ENCODE measurements around the gene XYLT1. TPM values are rescaled to one million over a fixed set of nuclear protein-coding genes. Genes with fewer than 3 reads are reported as not detected.

Gene XYLT1
- polyA plus RNA-seq, 1 donor (not counting 4 experiments of a cell fraction or from before 2014, with no cell fraction given): 4.4 TPM

DNA sequence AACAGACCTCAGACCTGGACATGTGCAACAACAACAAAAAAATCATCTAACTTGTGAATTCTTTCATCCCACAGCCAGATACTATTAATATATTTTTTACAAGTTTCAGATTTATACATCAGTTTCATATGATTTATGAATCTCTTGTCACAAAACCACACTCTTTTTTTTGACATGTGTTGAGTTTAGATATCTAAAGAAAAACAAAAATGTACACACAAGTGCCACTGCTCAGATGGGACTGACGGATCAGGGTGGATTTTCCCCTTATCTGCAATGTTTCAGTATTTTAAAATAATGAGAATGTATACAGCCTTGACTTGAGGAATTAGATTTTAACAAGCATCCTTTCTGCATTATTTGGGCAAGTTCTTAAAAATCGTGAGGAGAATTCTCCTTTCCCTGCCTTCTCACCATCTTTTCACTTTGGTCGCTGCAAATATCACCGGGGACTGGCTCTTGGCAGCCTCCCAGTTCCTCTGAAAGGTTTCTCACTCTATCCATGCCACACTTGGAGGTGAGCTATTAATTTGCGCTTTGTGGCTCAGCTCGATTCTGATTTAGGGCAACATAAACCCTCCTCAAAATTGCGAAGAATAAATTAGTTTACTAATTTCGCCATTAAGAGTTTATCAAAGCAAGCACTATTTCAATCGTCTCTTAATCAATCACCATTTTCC lies 225.7 kb downstream of the XYLT1 start:
- Histone ChIP-seq H3K27me3 (ENCODE audit: control insufficient read depth, extremely low read depth, insufficient read depth, low read length) (no peaks in the 10 kb centered on the region), H3K9ac (ENCODE audit: control insufficient read depth, extremely low read depth, insufficient read depth, low read length) (no peak overlapping the region), H4K20me1 (ENCODE audit: control insufficient read depth, extremely low read depth, insufficient read depth, low read length) (no peaks in the 10 kb centered on the region), H3K9me3 (ENCODE audit: control insufficient read depth, low read depth, low read length) (no peaks in the 10 kb centered on the region), H3K79me2 (ENCODE audit: control insufficient read depth, insufficient read depth, low read length) (no peaks in the 10 kb centered on the region), H3K9me1 (ENCODE audit: control insufficient read depth, extremely low read depth, insufficient read depth, low read length) (no peaks in the 10 kb centered on the region), H3K4me1 (ENCODE audit: control insufficient read depth, extremely low read depth, insufficient read depth, low read length) (no peaks in the 10 kb centered on the region), H3K4me3 (ENCODE audit: control insufficient read depth in 2 of 3, extremely low read depth in 1 of 3, insufficient read depth in 2 of 3, low read depth in 1 of 3, low read length in 3 of 3) (no peak overlapping the region), H3K27ac (ENCODE audit: control insufficient read depth, insufficient read depth, low read length) (no peak overlapping the region), H2AFZ (ENCODE audit: control insufficient read depth, low read length) (no peak overlapping the region), H3K4me2 (ENCODE audit: control insufficient read depth, extremely low read depth, insufficient read depth, low read depth, low read length) (no peak overlapping the region), H3K36me3 (ENCODE audit: control insufficient read depth in 2 of 2, extremely low read depth in 1 of 2, insufficient read depth in 2 of 2, low read length in 2 of 2) (no peaks in the 10 kb centered on the region)
- no peak for DNase-seq (ENCODE audit: low read depth, low spot score)
- no peak for TF ChIP-seq CTCF (optimal IDR thresholded peaks at IDR 0.05 in 1 of 3, IDR thresholded peaks at IDR 0.05 in 1 of 3, conservative IDR thresholded peaks at IDR 0.05 in 1 of 3; ENCODE audit: extremely low read depth in 1 of 3, insufficient read depth in 2 of 3, low read length in 3 of 3)
- TF ChIP-seq EZH2 (IDR thresholded peaks at IDR 0.05; ENCODE audit: low read length): no peak
- FAIRE-seq: no peak
- dilution Hi-C loops (cut with MboI; ENCODE audit: extremely low pct_ligation_motif_present, low sequenced_read_pairs): no loop called here

DNA sequence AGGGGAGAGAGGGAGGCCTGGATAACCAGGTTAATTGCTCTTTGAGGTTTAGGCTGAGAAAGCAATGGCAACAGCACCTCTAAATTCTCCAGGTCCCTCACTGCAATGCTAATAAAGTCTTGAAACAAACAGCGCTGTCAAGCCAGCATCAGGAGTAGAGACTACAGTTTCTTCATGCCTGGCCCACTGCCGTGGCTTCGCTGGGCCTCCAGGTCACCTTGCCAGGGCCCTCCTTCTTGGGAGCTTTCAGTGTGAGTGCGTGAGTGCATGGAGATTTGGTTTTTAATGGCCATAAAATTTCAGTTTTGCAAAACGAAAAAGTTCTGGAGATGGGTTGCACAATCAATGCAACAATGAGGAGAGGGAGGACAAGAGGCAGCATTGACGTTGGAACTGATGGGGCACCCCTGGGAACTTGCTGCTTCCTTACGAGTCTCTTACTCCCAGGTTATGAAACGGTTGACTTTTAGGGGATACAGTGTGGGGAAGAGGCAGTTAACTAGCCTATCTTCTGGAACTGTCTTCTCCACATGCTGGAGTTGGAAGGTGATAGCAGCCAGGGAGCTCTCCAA lies 229.4 kb downstream of the XYLT1 start:
- Histone ChIP-seq H3K9me1 (ENCODE audit: control insufficient read depth, extremely low read depth, insufficient read depth, low read length) (no peaks in the 10 kb centered on the region), H4K20me1 (ENCODE audit: control insufficient read depth, extremely low read depth, insufficient read depth, low read length) (no peaks in the 10 kb centered on the region), H3K4me2 (ENCODE audit: control insufficient read depth, extremely low read depth, insufficient read depth, low read depth, low read length) (no peak overlapping the region), H3K4me3 (ENCODE audit: control insufficient read depth in 2 of 3, extremely low read depth in 1 of 3, insufficient read depth in 2 of 3, low read depth in 1 of 3, low read length in 3 of 3) (no peak overlapping the region), H3K4me1 (ENCODE audit: control insufficient read depth, extremely low read depth, insufficient read depth, low read length) (no peaks in the 10 kb centered on the region), H3K27me3 (ENCODE audit: control insufficient read depth, extremely low read depth, insufficient read depth, low read length) (no peaks in the 10 kb centered on the region), H3K9me3 (ENCODE audit: control insufficient read depth, low read depth, low read length) (no peaks in the 10 kb centered on the region), H3K27ac (ENCODE audit: control insufficient read depth, insufficient read depth, low read length) (no peak overlapping the region), H3K79me2 (ENCODE audit: control insufficient read depth, insufficient read depth, low read length) (no peaks in the 10 kb centered on the region), H2AFZ (ENCODE audit: control insufficient read depth, low read length) (no peak overlapping the region), H3K36me3 (ENCODE audit: control insufficient read depth in 2 of 2, extremely low read depth in 1 of 2, insufficient read depth in 2 of 2, low read length in 2 of 2) (peaks cover 0 to 4% of the 10 kb centered on the region in 2 experiments), H3K9ac (ENCODE audit: control insufficient read depth, extremely low read depth, insufficient read depth, low read length) (no peak overlapping the region)
- FAIRE-seq (no peak), DNase-seq (ENCODE audit: low read depth, low spot score) (no peak)
- dilution Hi-C loops (cut with MboI; ENCODE audit: extremely low pct_ligation_motif_present, low sequenced_read_pairs): no loop called here
- TF ChIP-seq EZH2 (IDR thresholded peaks at IDR 0.05; ENCODE audit: low read length): no peak
